ENCODE data around the gene MAPK1.
"Not testable (repeated sequence)": the region's sequence is repeated elsewhere in the genome, so short reads cannot be mapped to it uniquely, and the experiment has no call there.

MAPK1 gene

GRCh38 chr22:21791635-21792625 lies 75.5 kb downstream of the MAPK1 start:
- H3K9me3 ChIP-seq (ENCODE audit: insufficient read depth, low read length), result no peaks in the 10 kb centered on the region
- peaks cover 2% of the 10 kb centered on the region; the same call in 1 of the 2 replicates for H3F3A ChIP-seq (ENCODE audit: insufficient read depth)
- no peak overlapping the region for H3K4me3 ChIP-seq (ENCODE audit: insufficient read depth, low read length, poor library complexity, severe bottlenecking)
- no peaks in the 10 kb centered on the region for H3K9me2 ChIP-seq (replicated peaks; ENCODE audit: insufficient read depth, low read length)
- H3K4me2 ChIP-seq (ENCODE audit: low read depth, low read length, poor library complexity, severe bottlenecking), result no peak overlapping the region
- H4K20me1 ChIP-seq (ENCODE audit: low read depth, low read length), result no peaks in the 10 kb centered on the region
- TF ChIP-seq CTCF (IDR thresholded peaks at IDR 0.05; ENCODE audit: insufficient read depth, low read length, poor library complexity, severe bottlenecking) (no peak), EZH2phosphoT487 (conservative IDR thresholded peaks at IDR 0.05; ENCODE audit: low read length) (no peak)
- no peak overlapping the region for H3K9ac ChIP-seq (ENCODE audit: low read length)
- no peaks in the 10 kb centered on the region for H3K36me3 ChIP-seq (ENCODE audit: low read length)
- H3K27ac ChIP-seq (ENCODE audit: low read depth, low read length), result no peak overlapping the region
- no peak overlapping the region for H2AFZ ChIP-seq (ENCODE audit: low read depth, low read length, severe bottlenecking)
- H3K79me2 ChIP-seq (ENCODE audit: insufficient read depth, low read length), result no peaks in the 10 kb centered on the region
- H3K27me3 ChIP-seq (ENCODE audit: low read length), result no peaks in the 10 kb centered on the region

GRCh38 chr22:21790849-21791610 lies 76.4 kb downstream of the MAPK1 start:
- H3K79me2 ChIP-seq (ENCODE audit: insufficient read depth, low read length); H3K27me3 ChIP-seq (ENCODE audit: low read length); H4K20me1 ChIP-seq (ENCODE audit: low read depth, low read length); H3K36me3 ChIP-seq (ENCODE audit: low read length); H3K4me3 ChIP-seq (ENCODE audit: insufficient read depth, low read length, poor library complexity, severe bottlenecking); H3K9me3 ChIP-seq (ENCODE audit: insufficient read depth, low read length); H2AFZ ChIP-seq (ENCODE audit: low read depth, low read length, severe bottlenecking); H3K9ac ChIP-seq (ENCODE audit: low read length); H3F3A ChIP-seq (ENCODE audit: insufficient read depth); H3K9me2 ChIP-seq (replicated peaks; ENCODE audit: insufficient read depth, low read length); H3K27ac ChIP-seq (ENCODE audit: low read depth, low read length); H3K4me2 ChIP-seq (ENCODE audit: low read depth, low read length, poor library complexity, severe bottlenecking): not testable (repeated sequence)

- H3K36me3 ChIP-seq (ENCODE audit: low read length), result no peaks in the 10 kb centered on the region
- TF ChIP-seq CTCF (IDR thresholded peaks at IDR 0.05; ENCODE audit: insufficient read depth, low read length, poor library complexity, severe bottlenecking), result no peak
- no peak for TF ChIP-seq EZH2phosphoT487 (conservative IDR thresholded peaks at IDR 0.05; ENCODE audit: low read length)
- no peaks in the 10 kb centered on the region for H3K9me3 ChIP-seq (ENCODE audit: insufficient read depth, low read length)
- H3K4me3 ChIP-seq (ENCODE audit: insufficient read depth, low read length, poor library complexity, severe bottlenecking), result no peak overlapping the region
- H3K9me2 ChIP-seq (replicated peaks; ENCODE audit: insufficient read depth, low read length), result no peaks in the 10 kb centered on the region
- H3K27ac ChIP-seq (ENCODE audit: low read depth, low read length), result no peak overlapping the region
- H2AFZ ChIP-seq (ENCODE audit: low read depth, low read length, severe bottlenecking), result no peak overlapping the region
- no peaks in the 10 kb centered on the region for H4K20me1 ChIP-seq (ENCODE audit: low read depth, low read length)
- no peak overlapping the region for H3K9ac ChIP-seq (ENCODE audit: low read length)
- H3K4me2 ChIP-seq (ENCODE audit: low read depth, low read length, poor library complexity, severe bottlenecking), result no peak overlapping the region
- H3F3A ChIP-seq (ENCODE audit: insufficient read depth), result peaks cover 7% of the 10 kb centered on the region; the same call in 1 of the 2 replicates
- no peaks in the 10 kb centered on the region for H3K27me3 ChIP-seq (ENCODE audit: low read length)
- H3K79me2 ChIP-seq (ENCODE audit: insufficient read depth, low read length), result no peaks in the 10 kb centered on the region
Measured at GRCh38 chr22:21790359-21790758, 77.1 kb downstream of the MAPK1 start.

- H3K36me3 ChIP-seq (ENCODE audit: low read length); H3K9me3 ChIP-seq (ENCODE audit: insufficient read depth, low read length); H3K27ac ChIP-seq (ENCODE audit: low read depth, low read length); H2AFZ ChIP-seq (ENCODE audit: low read depth, low read length, severe bottlenecking); H3K27me3 ChIP-seq (ENCODE audit: low read length); H3K9ac ChIP-seq (ENCODE audit: low read length); H4K20me1 ChIP-seq (ENCODE audit: low read depth, low read length); H3K9me2 ChIP-seq (replicated peaks; ENCODE audit: insufficient read depth, low read length); H3K4me3 ChIP-seq (ENCODE audit: insufficient read depth, low read length, poor library complexity, severe bottlenecking); H3F3A ChIP-seq (ENCODE audit: insufficient read depth); H3K79me2 ChIP-seq (ENCODE audit: insufficient read depth, low read length); H3K4me2 ChIP-seq (ENCODE audit: low read depth, low read length, poor library complexity, severe bottlenecking): not testable (repeated sequence)
Measured at GRCh38 chr22:21787565-21787964, 79.9 kb downstream of the MAPK1 start.
